Activated naive CD8-positive, alpha-beta T cell treated with anti-CD3 and anti-CD28 coated beads for 36 hours (primary cell): Measurements from ENCODE around the gene SDF4. TPM values are rescaled to one million over a fixed set of nuclear protein-coding genes. Genes with fewer than 3 reads are reported as not detected.
A peak's percentile ranks its signal among the peaks of the same experiment; 100 is the strongest.

ENCODE experiments used
- DNase-seq: peaks from one replicate; pipeline ENCODE4 v3.0.0; 2021
- H3K27ac Mint-ChIP-seq: one replicate; pipeline ENCODE4 v1.8.0; 2022; ENCODE audit warnings: mild to moderate bottlenecking, moderate library complexity, mixed read lengths
- H3K27me3 Mint-ChIP-seq: one replicate; pipeline ENCODE4 v1.8.0; 2022; ENCODE audit warnings: mild to moderate bottlenecking, mixed read lengths
- H3K36me3 Mint-ChIP-seq: one replicate; pipeline ENCODE4 v1.8.0; 2021; ENCODE audit warnings: mild to moderate bottlenecking, mixed read lengths
- H3K4me1 Mint-ChIP-seq: one replicate; pipeline ENCODE4 v1.8.0; 2021; ENCODE audit warnings: mixed read lengths
- H3K4me3 Mint-ChIP-seq: one replicate; pipeline ENCODE4 v1.8.0; 2022; ENCODE audit warnings: mild to moderate bottlenecking, moderate library complexity, mixed read lengths
- H3K9me3 Mint-ChIP-seq: one replicate; pipeline ENCODE4 v1.8.0; 2022; ENCODE audit warnings: mixed read lengths
- total RNA-seq, 2 experiments: library from RNA; stranded (reverse); gene quantifications; one replicate each; pipeline ENCODE4 v1.2.3, GENCODE V29; 2021

The SDF4 gene
- total RNA-seq, 2 experiments from 2014 or later: 85.9 to 95.9 TPM

DNA sequence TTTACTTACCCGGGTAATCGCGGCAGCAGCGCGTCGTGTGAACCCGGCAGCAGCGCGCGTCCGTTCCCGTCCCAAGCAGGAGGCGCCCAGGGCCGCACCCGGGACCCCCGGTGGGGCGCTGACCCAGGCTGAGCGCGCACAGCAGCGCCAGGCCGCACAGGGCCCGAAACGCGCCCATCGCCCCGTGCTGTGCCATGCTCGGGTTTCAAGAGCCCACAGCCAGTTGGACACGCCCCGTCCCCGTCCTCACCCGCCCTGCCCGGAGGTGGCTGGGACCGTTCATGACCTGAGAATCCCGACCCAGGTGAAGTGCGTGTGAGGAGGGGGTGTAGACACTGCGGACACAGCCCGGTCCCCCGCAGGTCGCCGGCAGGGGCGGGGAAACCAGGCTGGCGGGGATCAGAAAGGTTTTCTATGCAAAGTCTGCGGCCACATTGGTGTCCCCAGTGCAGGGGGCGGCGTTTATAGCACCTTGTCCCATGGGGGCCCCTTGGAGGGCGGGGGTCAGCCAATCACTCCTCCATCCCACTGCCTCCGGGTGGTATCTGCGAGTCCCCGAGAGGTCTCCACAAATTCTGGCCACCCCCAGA lies 25.3 kb downstream of the SDF4 start, which contains the start of gene TNFRSF18:
TSS of gene TNFRSF18 (minus strand) at position 217 of the 590 bp plus-strand sequence. CDS start at position 196, 21 bp downstream.
- DNase-seq: peak; percentile 56
- Mint-ChIP-seq H3K4me3 (peak within 1 kb of the TSS; percentile 78), H3K27ac (peak within 1 kb of the TSS; percentile 67), H3K9me3 (no peaks in the 10 kb centered on the region), H3K36me3 (peaks cover 5% of the 10 kb centered on the region), H3K4me1 (peaks cover 26% of the 10 kb centered on the region), H3K27me3 (no peaks in the 10 kb centered on the region)

DNA sequence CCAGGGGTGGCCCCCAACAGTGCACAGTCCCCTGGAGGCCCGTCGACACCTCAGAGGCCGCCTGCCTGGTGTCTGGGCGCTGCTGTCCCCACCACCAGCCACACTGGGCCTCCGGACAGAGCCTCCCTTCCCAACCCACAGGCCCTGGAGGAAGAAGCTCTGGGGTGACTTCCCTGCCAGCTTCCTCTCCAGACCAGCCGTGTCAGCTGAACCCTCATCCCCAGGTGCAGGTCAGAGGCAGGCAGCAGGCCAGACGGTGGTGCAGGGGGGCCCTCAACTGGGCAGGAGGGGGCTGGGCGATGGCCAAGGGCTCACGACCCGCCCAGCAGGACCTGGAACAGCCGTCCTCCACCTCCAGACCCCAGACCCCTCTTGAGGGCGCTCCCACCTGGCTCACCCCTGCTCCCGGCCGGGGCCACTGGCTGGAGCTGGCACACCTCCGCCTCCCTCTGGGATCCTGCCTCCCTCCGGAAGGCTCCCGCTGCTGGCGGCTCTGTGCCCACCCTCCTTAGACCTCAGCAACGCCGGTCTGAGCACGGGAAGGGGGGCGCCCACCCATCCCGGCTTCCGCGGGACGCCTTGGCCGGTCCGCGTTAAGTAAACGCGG lies 25.9 kb downstream of the SDF4 start:
- no peak for DNase-seq
- Mint-ChIP-seq H3K4me1 (peaks cover 23% of the 10 kb centered on the region), H3K9me3 (no peaks in the 10 kb centered on the region), H3K4me3 (peak overlapping the region; percentile 78), H3K27ac (no peak overlapping the region), H3K36me3 (peaks cover 1% of the 10 kb centered on the region), H3K27me3 (no peaks in the 10 kb centered on the region)

DNA sequence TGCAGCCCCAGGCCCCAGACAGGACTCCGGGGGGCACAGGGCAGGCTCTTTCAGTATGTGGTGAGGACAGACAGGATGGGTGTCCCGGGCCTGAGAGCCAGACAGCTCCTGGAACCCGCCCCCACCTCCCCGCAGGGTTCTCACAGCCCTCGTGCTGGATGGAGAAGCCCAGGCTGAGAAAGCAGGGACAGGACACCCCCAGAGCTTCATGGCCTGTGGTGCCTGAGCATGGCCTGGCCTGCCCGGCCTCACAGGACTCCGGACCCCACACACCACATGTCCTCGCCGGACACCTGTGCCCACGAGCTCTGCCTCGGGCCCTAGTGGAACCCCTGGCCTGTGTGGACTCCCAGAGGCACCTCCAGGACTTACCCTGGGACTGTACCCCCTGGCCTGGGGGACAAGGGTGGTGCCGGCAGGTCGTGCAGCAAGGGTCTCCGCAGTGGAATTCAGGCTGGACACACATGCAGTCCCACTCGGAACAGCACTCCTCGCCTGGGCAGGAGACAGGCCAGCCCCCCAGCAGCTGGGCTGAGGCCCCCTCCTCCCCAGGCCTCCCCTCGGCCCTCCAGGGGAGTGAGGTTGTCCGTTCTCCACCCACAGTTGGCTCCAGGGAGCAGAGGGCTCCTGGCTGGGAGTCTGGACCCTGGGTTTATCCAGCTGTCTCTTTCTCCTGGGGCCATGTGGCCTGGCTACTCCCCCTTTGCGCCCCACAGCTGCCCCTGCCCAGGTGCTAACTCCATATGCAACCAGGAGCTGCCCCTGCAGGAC lies 26.6 kb downstream of the SDF4 start:
- no peak for DNase-seq
- H3K4me3 Mint-ChIP-seq: peak overlapping the region; percentile 77
- no peak overlapping the region for H3K27ac Mint-ChIP-seq
- H3K9me3 Mint-ChIP-seq: no peaks in the 10 kb centered on the region
- H3K4me1 Mint-ChIP-seq: peaks cover 25% of the 10 kb centered on the region
- H3K36me3 Mint-ChIP-seq: no peaks in the 10 kb centered on the region
- no peaks in the 10 kb centered on the region for H3K27me3 Mint-ChIP-seq

DNA sequence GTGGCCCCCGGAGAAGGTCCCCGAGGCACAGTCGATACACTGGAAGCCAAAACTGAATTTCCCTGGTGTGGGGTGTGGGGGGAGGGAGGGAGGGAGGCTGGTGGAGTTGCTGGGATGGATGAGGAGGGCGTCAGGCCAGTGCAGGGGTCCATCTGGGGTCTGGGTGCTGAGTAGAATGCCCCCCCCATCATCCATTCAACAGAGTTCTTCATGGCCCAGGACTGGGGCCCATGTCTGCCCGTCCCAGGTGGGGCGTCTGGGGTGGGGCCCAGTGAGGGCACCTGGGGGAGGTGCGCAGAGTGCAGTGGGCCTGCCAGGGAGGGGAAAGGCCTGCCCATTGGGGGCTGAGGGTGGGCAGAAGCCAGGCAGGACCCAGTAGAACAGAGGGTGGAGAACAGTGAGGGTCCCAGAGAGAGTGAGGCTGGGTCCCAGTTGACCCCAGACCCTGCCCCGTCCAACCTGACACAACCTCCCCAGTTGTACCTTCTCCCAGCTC lies 27.3 kb downstream of the SDF4 start:
- no peaks in the 10 kb centered on the region for H3K36me3 Mint-ChIP-seq
- DNase-seq: no peak
- H3K9me3 Mint-ChIP-seq: no peaks in the 10 kb centered on the region
- peaks cover 25% of the 10 kb centered on the region for H3K4me1 Mint-ChIP-seq
- no peaks in the 10 kb centered on the region for H3K27me3 Mint-ChIP-seq
- peak overlapping the region; percentile 47 for H3K4me3 Mint-ChIP-seq
- H3K27ac Mint-ChIP-seq: no peak overlapping the region

DNA sequence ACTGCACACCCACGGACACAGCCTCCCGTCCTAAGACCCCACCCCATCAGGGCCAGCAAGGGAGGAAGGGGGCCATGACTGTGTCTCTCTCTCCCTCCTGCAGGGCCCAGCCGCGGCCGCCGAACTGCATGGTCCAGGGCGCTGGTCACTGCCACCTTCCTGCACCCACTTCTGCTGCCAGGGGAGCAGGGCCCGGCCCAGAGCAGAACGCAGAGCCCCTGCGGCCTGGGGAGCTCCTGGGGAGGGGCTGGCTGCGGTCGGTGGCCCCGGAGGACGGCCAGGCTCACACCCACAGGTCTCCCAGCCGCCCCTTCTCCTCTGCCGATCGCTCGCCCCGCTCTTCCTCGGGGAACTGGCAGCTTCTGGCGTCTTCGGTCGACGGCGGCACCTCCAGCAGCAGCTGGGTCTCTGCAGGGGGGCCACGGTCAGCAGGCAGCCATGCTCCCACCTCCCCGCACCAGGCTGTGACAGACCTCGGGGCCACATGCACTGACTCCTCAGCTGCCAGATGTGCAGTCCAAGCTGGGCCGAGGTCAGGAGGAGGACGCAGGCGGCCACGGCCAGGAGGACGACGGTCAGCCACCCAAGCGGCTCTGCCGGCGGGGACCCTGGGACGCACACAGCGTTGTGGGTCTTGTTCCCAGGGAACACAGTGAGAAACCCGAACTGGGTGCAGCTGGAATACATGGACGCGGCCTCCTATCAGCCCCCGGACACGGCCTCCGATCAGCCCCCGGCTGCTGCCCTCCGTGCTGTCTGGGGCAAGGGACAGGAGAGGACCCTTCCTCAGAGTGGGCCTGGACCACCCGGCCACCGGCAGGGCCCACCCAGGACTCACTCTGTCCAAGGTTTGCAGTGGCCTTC lies 28.0 kb downstream of the SDF4 start:
- peaks cover 21% of the 10 kb centered on the region for H3K4me1 Mint-ChIP-seq
- no peak overlapping the region for H3K4me3 Mint-ChIP-seq
- H3K36me3 Mint-ChIP-seq: no peaks in the 10 kb centered on the region
- DNase-seq: no peak
- no peak overlapping the region for H3K27ac Mint-ChIP-seq
- no peaks in the 10 kb centered on the region for H3K27me3 Mint-ChIP-seq
- H3K9me3 Mint-ChIP-seq: no peaks in the 10 kb centered on the region

DNA sequence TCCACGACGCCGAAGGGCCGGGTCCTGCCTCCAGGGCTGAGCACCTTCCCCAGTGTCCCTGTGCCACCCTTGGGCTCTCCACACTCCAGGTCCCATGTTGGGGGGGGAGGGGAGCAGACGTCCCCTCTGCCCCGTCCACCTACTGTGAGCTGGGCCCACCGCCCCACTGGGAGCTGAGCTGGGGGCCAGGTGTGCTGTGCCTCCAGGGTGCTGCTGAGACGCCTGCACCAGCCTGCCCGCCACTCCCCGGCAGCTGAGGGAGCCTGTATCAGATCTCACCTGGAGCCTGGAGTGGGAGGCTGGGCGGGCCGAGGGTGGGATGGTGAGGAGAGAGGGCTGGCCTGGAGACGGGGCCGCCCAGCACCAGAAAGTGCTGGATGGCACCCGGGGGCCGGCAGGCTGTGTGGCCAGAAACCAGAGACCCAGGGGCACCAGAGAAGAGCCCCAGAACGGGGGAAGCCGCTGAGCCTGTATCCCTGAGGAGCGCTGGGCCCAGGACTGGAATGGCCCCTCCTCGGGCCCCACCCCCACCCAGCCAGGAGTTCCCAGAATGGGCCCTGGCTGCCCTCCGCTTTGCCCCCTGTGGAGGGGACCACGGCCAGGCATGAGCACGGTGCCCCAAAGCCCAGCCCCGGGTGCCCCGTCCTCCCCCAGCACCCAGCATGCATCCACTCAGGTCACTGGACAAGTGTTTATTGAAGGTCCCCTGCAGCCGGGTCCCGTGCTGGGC lies 28.8 kb downstream of the SDF4 start:
- Mint-ChIP-seq H3K36me3 (no peaks in the 10 kb centered on the region), H3K4me3 (no peak overlapping the region), H3K27me3 (no peaks in the 10 kb centered on the region), H3K9me3 (no peaks in the 10 kb centered on the region), H3K27ac (no peak overlapping the region), H3K4me1 (peaks cover 16% of the 10 kb centered on the region)
- no peak for DNase-seq

DNA sequence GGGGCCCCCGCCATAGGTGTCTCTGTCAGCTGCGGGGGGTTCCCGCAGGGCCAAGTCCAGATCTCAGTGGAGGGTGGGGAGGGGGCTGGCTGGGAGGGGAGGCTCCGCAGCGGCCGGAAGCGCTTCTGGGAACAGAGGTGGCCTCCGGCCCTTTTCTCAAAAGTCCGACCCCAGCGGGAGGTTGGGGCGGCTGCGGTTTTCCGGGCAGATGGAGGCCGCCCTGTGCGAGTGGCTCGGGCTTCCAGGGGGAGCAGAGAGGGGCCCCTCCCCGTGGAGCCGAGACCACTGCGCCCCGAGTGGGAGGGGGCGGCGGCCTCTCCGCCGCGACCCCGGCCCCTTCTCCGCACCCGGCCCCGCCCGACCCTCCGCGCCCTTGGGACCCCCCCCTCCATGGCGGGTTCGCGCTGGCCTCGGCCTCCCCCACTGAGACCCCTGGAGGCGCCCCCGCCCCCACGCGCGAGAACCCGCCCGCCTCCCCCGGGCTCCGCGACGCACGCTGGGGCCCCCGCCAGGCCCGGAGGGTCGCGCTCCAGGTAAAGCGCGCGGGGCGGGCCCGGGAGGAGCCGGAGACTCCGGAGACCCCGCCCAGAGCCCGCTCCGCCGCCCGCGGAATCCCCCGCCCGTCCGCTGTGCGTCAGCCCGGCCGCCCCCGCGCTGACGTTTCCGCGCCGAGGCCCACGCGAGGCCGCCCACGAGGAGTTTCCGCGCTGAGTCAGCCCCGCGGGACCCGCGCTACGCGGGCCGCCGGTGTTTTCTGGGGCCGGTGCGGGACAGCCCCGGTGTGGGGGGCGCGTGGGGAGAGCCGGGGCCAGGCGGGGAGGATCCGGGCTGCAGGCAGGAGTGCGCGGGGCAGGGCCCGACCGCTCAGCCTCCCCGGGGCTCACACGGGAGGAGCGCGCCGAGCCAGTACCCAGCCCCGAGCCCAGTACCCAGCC lies 30.7 kb downstream of the SDF4 start:
- peak overlapping the region; percentile 64 for H3K4me3 Mint-ChIP-seq
- no peaks in the 10 kb centered on the region for H3K27me3 Mint-ChIP-seq
- peak; percentile 93 for DNase-seq
- H3K9me3 Mint-ChIP-seq: no peaks in the 10 kb centered on the region
- no peaks in the 10 kb centered on the region for H3K36me3 Mint-ChIP-seq
- peaks cover 10% of the 10 kb centered on the region for H3K4me1 Mint-ChIP-seq
- H3K27ac Mint-ChIP-seq: peak overlapping the region; percentile 76

DNA sequence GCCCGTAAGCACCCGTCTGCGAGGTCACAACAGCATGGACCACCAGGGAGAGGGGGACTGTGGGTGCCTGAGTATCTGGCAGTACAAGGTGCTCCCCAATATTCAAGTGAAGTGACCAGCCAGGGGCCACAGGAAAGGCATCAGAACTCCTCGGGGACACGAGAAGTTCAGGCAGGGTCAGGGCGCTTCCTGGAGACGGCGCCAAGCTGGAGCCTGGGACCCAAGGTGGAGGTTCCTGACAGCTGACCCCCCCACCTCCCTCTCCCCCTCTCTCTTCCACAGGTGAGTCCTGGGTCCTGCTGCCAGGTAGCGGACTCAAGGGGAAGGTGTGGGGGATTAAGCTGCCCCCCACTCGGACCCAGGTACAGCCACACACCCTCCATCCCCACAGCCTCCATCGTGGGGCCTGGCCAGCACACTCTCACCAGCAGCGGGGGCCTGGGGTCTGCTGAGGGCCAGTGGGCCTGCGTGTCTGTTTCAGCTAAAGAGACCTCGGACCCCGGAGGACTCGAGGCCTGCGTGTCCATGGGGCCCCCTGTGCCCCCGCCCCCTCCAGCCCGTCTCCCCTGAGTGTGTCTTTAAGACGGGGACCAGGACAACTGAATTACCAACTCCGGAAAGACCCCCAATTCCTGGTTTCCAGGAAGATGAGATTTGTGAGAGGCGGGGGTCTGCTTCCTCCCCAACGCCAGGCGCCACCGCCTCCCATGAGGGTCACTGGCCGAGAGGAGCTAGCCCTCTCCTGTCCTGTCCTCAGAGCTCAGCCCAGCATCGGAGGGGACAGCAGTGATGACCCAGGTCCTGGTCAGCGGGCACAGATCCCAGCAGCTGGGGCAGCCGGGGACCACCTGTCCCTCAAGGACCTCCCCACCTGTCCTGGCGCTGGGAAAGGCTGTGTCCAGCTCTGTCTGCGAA lies 31.6 kb downstream of the SDF4 start:
- Mint-ChIP-seq H3K4me1 (peaks cover 7% of the 10 kb centered on the region), H3K27me3 (no peaks in the 10 kb centered on the region), H3K36me3 (no peaks in the 10 kb centered on the region), H3K4me3 (peak overlapping the region; percentile 64), H3K27ac (peak overlapping the region; percentile 76), H3K9me3 (no peaks in the 10 kb centered on the region)
- DNase-seq: no peak

DNA sequence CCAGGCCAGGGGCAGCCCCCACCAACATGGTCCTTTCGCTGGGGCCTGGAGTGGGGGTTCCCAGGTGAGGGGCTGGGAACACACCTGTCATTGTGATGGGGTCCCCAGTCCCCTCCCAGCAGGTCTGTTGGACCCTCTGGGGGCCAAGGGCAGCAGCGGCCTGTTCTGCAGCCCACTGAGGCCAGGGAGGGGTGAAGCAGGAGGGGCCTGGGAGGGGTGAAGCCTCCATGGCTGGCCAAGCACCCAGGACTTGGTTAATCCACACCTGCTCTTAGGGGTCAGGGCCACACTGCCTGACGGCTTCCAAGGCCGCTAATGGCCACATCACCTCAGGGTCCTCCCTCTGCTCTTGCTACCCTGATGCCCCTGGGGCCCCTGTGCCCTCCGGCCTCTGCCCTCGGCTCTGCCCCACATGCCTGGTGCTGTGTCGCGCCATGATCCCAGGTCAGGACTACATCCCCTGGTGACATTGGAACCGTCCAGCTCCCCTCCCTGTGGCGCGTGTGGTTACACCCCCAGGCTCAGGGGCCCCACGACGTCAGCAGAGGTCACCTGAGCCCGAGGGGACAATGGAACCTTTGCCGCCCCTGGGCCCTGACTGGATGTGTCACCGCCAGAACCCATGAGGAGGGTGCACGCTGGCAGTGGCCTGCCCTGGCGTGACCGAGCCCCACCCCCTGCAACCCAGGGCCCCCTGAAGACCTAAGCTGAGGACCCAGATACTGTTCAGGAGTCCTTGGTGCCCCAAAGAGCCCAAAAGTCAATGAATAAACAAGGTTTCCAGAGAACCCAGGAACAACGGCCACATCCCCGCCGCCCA lies 32.5 kb downstream of the SDF4 start:
- Mint-ChIP-seq H3K27me3 (no peaks in the 10 kb centered on the region), H3K36me3 (no peaks in the 10 kb centered on the region), H3K4me1 (peaks cover 7% of the 10 kb centered on the region), H3K27ac (peak overlapping the region; percentile 20), H3K4me3 (peak overlapping the region; percentile 22), H3K9me3 (peaks cover 4% of the 10 kb centered on the region)
- DNase-seq: no peak

DNA sequence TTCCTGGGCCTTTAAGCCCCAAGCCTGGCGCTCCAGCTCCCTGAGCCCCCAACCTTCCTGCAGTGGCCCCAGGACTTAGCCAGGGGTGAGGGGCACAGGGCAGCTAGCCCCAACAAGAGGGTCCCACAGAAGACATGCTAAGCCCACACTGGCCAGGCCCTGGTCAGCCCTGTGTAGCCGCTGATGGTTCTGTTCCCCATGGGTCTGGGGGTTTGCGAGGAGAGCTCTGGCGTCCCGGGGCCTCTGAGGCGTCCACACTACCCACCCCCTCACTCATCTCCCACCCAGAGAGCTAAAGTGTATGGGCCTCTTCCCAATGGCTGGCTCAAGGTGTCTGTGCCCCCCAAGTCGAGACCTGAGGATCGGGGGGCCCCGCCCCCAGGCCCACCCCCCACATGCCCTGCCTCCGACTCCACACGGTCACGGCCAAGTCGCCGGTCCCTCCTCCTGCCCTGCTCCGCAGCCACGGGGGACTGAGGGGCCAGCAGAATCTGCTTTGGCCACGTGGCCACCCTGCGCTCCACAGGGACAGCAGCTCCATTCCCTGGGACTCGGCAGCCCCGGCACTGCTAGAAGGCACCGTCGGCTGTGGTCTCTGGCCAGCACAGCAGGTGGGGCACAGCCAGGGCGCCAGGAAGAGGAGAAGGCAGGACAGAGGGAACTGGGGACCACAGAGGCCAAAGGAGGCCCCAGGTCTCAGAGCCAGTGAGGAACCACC lies 33.2 kb downstream of the SDF4 start:
- peaks cover 4% of the 10 kb centered on the region for H3K9me3 Mint-ChIP-seq
- H3K27me3 Mint-ChIP-seq: no peaks in the 10 kb centered on the region
- no peak overlapping the region for H3K27ac Mint-ChIP-seq
- H3K36me3 Mint-ChIP-seq: no peaks in the 10 kb centered on the region
- DNase-seq: no peak
- peaks cover 7% of the 10 kb centered on the region for H3K4me1 Mint-ChIP-seq
- no peak overlapping the region for H3K4me3 Mint-ChIP-seq

DNA sequence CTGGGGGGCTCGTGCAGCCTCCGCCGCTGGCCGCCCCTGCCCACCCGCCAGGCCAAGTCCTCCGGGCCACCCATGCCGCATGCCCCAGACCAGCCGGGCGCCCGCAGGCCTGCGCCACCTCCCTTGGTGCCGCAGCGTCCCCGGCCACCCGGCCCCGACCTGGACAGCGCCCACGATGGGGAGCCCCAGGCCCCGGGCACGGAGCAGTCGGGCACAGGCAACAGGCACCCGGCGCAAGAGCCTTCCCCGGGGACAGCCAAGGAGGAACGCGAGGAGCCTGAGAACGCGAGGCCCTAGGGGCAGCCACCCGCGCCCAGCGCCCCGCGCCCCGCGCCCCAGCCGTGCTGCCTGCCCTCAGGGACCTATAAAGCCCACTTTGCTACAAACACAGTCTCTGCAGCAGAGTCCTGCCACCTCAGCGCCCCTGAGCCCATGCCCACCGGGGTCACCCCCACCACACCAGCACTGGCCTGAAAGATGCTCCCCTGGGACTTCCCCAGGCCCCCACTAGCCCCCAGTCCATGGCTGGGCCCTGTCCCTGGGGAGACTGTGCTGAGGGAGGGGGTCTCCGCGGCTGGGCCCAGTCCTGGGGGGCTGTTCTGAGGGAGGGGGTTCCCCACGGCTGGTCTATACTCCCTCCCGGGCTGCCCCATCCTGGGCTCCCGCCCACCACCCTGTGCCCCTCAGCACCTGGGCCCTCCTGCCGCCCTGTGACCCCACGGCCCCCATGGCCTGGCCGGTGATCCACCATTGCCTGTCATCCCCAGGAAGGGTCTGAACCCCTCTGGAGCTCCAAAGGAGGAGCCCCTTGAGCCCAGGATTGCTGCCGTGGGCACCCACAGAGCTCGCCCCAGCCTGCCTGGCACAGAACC lies 34.0 kb downstream of the SDF4 start:
- peaks cover 4% of the 10 kb centered on the region for H3K9me3 Mint-ChIP-seq
- DNase-seq: no peak
- H3K27me3 Mint-ChIP-seq: no peaks in the 10 kb centered on the region
- peaks cover 7% of the 10 kb centered on the region for H3K4me1 Mint-ChIP-seq
- H3K36me3 Mint-ChIP-seq: no peaks in the 10 kb centered on the region
- H3K4me3 Mint-ChIP-seq: no peak overlapping the region
- H3K27ac Mint-ChIP-seq: no peak overlapping the region
